Body of pancreas (tissue), 4 donors: ENCODE measurements around the gene APOL2. TPM values are rescaled to one million over a fixed set of nuclear protein-coding genes. Genes with fewer than 3 reads are reported as not detected.

Experiments used
- ATAC-seq: fragments of 150-250 bp; one replicate; pipeline ENCODE4 v1.9.1; 2016
- DNase-seq, 4 donors: peaks; one replicate each; pipeline ENCODE4 v3.0.0-alpha.2; 2019
- H3K27ac ChIP-seq, 4 donors: fragments of 200-600 bp; sonication (generic); 1 replicate in 3 of 4; 2 replicates in 1 of 4; pipeline versions ENCODE4 v1.5.1 to v1.6.1; 2016 to 2019; ENCODE audit warnings: mild to moderate bottlenecking in 1 of 4, mixed read lengths in 1 of 4, moderate library complexity in 1 of 4
- H3K27me3 ChIP-seq, 2 donors: fragments of 200-600 bp; sonication (generic); one replicate each; pipeline ENCODE4 v1.6.0; 2016; ENCODE audit warnings: mild to moderate bottlenecking in 1 of 2
- H3K36me3 ChIP-seq, 2 donors: fragments of 200-600 bp; sonication (generic); replicated peaks in 1 of 2; 2 replicates each; pipeline ENCODE4 v1.5.1; 2016; ENCODE audit warnings: low read depth in 2 of 2; ENCODE audit not compliant: insufficient read depth in 1 of 2
- H3K4me1 ChIP-seq: fragments of 200-600 bp; sonication (generic); one replicate; pipeline ENCODE4 v1.6.0; 2016
- H3K4me3 ChIP-seq, 2 donors: fragments of 200-600 bp; sonication (generic); 1 replicate in 1 of 2; 2 replicates in 1 of 2; pipeline ENCODE4 v1.5.1; 2016 to 2019
- H3K9me3 ChIP-seq, 3 donors: fragments of 200-600 bp; sonication (generic); 1 replicate in 2 of 3; 2 replicates in 1 of 3; pipeline ENCODE4 v1.5.1; 2016
- CTCF ChIP-seq, 7 experiments: fragments of 450-650 bp in 4 of 7; fragments of 200-600 bp in 3 of 7; sonication (generic) in 3 of 7; IDR thresholded peaks; one replicate each; pipeline ENCODE4 v1.5.1; 2016 to 2019; ENCODE audit warnings: antibody characterized with exemption in 7 of 7
- POLR2A ChIP-seq, 3 donors: fragments of 450-650 bp; IDR thresholded peaks; one replicate each; pipeline ENCODE4 v1.6.1; 2016; ENCODE audit warnings: antibody characterized with exemption in 3 of 3, mild to moderate bottlenecking in 2 of 3
- WGBS, 2 donors: methylation state at CpG; one replicate each; pipeline ENCODE4 v1.1.5; 2017; 5-methylcytosine and 5-hydroxymethylcytosine counted together
- intact Hi-C: fragments of 100-400 bp; cut with DNase I; formaldehyde crosslinking; loops from one replicate; pipeline ENCODE4 v1.15.1; 2023
- total RNA-seq, 2 donors: library from RNA; depleted of rRNA; stranded (reverse); fragments of >200 nt; gene quantifications; one replicate each; pipeline ENCODE4 v1.1.0, GENCODE V29; 2016

APOL2 gene
- total RNA-seq, 2 donors from 2014 or later, result 13.5 to 19.1 TPM

- no peak overlapping the region for H3K4me3 ChIP-seq
- DNase-seq (no peak), ATAC-seq (no peak)
- H3K9me3 ChIP-seq, result no peaks in the 10 kb centered on the region
- H3K27ac ChIP-seq, result no peak overlapping the region
- intact Hi-C loops, result no loop called here
- TF ChIP-seq CTCF (IDR thresholded peaks at IDR 0.05), result no peak
- no peak for TF ChIP-seq POLR2A (IDR thresholded peaks at IDR 0.05)
- H3K27me3 ChIP-seq, result no peaks in the 10 kb centered on the region
- WGBS, 2 donors, result 46 to 51% methylated on average over 6 of the region's 6 CpGs
- H3K36me3 ChIP-seq, result no peaks in the 10 kb centered on the region
- peaks cover 2% of the 10 kb centered on the region for H3K4me1 ChIP-seq
Observed at GRCh38 chr22:36196254-36197064, 42.9 kb downstream of the APOL2 start.

- H3K36me3 ChIP-seq, result no peaks in the 10 kb centered on the region
- H3K27me3 ChIP-seq, result no peaks in the 10 kb centered on the region
- intact Hi-C loops, result no loop called here
- peak; percentile 76 for ATAC-seq
- TF ChIP-seq POLR2A (IDR thresholded peaks at IDR 0.05), result no peak
- TF ChIP-seq CTCF (IDR thresholded peaks at IDR 0.05), result peak; percentile 22 to 67 (median 56)
- no peak overlapping the region for H3K27ac ChIP-seq
- no peaks in the 10 kb centered on the region for H3K9me3 ChIP-seq
- H3K4me1 ChIP-seq, result no peaks in the 10 kb centered on the region
- DNase-seq, result peak; percentile 34 to 60 (median 52)
- WGBS, 2 donors, result 39 to 54% methylated on average over 5 of the region's 5 CpGs
- no peak overlapping the region for H3K4me3 ChIP-seq
Observed at GRCh38 chr22:36194971-36195370, 44.4 kb downstream of the APOL2 start.

- 50 to 74% methylated on average over 2 of the region's 2 CpGs for WGBS, 2 donors
- Histone ChIP-seq H3K9me3 (no peaks in the 10 kb centered on the region), H3K36me3 (no peaks in the 10 kb centered on the region), H3K4me3 (no peak overlapping the region), H3K4me1 (no peaks in the 10 kb centered on the region), H3K27me3 (no peaks in the 10 kb centered on the region), H3K27ac (no peak overlapping the region)
- TF ChIP-seq CTCF (IDR thresholded peaks at IDR 0.05) (no peak), POLR2A (IDR thresholded peaks at IDR 0.05) (no peak)
- no peak for DNase-seq
- ATAC-seq, result no peak
- intact Hi-C loops, result no loop called here
Observed at GRCh38 chr22:36194385-36194784, 44.9 kb downstream of the APOL2 start.

GRCh38 chr22:36193577-36193976, 45.8 kb downstream of the APOL2 start:
- H3K4me1 ChIP-seq, result no peaks in the 10 kb centered on the region
- no peaks in the 10 kb centered on the region for H3K9me3 ChIP-seq
- TF ChIP-seq POLR2A (IDR thresholded peaks at IDR 0.05) (no peak), CTCF (IDR thresholded peaks at IDR 0.05) (no peak)
- H3K27me3 ChIP-seq, result no peaks in the 10 kb centered on the region
- no peak for DNase-seq
- H3K36me3 ChIP-seq, result no peaks in the 10 kb centered on the region
- intact Hi-C loops, result no loop called here
- 49 to 51% methylated on average over 3 of the region's 3 CpGs for WGBS, 2 donors
- no peak overlapping the region for H3K4me3 ChIP-seq
- no peak overlapping the region for H3K27ac ChIP-seq
- ATAC-seq, result no peak

GRCh38 chr22:36193171-36193570, 46.2 kb downstream of the APOL2 start:
- H3K27ac ChIP-seq, result no peak overlapping the region
- no peaks in the 10 kb centered on the region for H3K9me3 ChIP-seq
- H3K4me1 ChIP-seq, result no peaks in the 10 kb centered on the region
- DNase-seq (no peak), ATAC-seq (no peak)
- H3K27me3 ChIP-seq, result no peaks in the 10 kb centered on the region
- intact Hi-C loops, result no loop called here
- H3K36me3 ChIP-seq, result no peaks in the 10 kb centered on the region
- 65 to 80% methylated on average over 3 of the region's 3 CpGs for WGBS, 2 donors
- H3K4me3 ChIP-seq, result no peak overlapping the region
- TF ChIP-seq POLR2A (IDR thresholded peaks at IDR 0.05), result no peak
- no peak for TF ChIP-seq CTCF (IDR thresholded peaks at IDR 0.05)
